Measurements from ENCODE around the gene BAIAP2L1. TPM values are rescaled to one million over a fixed set of nuclear protein-coding genes. Genes with fewer than 3 reads are reported as not detected.
A peak's percentile ranks its signal among the peaks of the same experiment; 100 is the strongest.

BAIAP2L1 gene
- total and polyA plus RNA-seq, 2 donors from 2014 or later, result 9.6 to 18.8 TPM

DNA sequence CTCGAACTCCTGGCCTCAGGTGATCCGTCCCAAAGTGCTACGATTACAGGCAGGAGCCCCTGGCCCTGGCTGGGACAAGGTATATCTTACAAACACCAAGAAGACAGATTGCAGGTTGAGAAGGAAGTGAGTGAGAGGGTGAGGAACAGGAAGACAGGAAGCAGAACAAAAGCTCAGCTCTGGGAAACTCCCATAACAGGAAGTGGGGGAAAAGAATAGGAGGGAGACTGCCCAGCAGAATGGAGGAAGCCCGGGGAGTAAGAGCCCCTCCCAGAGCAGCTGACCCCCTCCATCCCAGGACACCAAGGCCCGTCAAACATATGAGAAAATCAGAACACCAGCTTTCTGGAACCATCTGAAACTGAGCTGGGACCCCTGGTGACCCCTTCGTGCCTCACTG lies 151.8 kb downstream of the BAIAP2L1 start:
- H3K9me3 ChIP-seq (ENCODE audit: control insufficient read depth in 2 of 3, insufficient read depth in 1 of 3, low read length in 3 of 3), result no peaks in the 10 kb centered on the region
- TF ChIP-seq, protein P1, sequence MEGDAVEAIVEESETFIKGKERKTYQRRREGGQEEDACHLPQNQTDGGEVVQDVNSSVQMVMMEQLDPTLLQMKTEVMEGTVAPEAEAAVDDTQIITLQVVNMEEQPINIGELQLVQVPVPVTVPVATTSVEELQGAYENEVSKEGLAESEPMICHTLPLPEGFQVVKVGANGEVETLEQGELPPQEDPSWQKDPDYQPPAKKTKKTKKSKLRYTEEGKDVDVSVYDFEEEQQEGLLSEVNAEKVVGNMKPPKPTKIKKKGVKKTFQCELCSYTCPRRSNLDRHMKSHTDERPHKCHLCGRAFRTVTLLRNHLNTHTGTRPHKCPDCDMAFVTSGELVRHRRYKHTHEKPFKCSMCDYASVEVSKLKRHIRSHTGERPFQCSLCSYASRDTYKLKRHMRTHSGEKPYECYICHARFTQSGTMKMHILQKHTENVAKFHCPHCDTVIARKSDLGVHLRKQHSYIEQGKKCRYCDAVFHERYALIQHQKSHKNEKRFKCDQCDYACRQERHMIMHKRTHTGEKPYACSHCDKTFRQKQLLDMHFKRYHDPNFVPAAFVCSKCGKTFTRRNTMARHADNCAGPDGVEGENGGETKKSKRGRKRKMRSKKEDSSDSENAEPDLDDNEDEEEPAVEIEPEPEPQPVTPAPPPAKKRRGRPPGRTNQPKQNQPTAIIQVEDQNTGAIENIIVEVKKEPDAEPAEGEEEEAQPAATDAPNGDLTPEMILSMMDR (IDR thresholded peaks at IDR 0.05; ENCODE audit: borderline replicate concordance, extremely low read depth, insufficient read depth), result no peak
- H3K27ac ChIP-seq (ENCODE audit: low read depth in 2 of 2, low read length in 2 of 2), result peak overlapping the region; percentile 11 to 47
- H3K9ac ChIP-seq (ENCODE audit: low read length in 3 of 3), result no peak overlapping the region
- intact Hi-C loops (cut with DNase I), result no loop called here
- H3K4me3 ChIP-seq (ENCODE audit: low read length in 3 of 3), result no peak overlapping the region
- peaks cover 0 to 14% (median 12%) of the 10 kb centered on the region in 3 donors for H3K4me1 ChIP-seq (ENCODE audit: control insufficient read depth in 2 of 3, insufficient read depth in 2 of 3, low read depth in 1 of 3, low read length in 3 of 3)
- peaks cover 0 to 3% (median 0%) of the 10 kb centered on the region in 3 donors for H3K36me3 ChIP-seq (ENCODE audit: control insufficient read depth in 2 of 3, insufficient read depth in 3 of 3, low read length in 3 of 3)
- no peaks in the 10 kb centered on the region for H3K27me3 ChIP-seq (ENCODE audit: control insufficient read depth, insufficient read depth, low read length)
- DNase-seq (no peak), FAIRE-seq (no peak)

DNA sequence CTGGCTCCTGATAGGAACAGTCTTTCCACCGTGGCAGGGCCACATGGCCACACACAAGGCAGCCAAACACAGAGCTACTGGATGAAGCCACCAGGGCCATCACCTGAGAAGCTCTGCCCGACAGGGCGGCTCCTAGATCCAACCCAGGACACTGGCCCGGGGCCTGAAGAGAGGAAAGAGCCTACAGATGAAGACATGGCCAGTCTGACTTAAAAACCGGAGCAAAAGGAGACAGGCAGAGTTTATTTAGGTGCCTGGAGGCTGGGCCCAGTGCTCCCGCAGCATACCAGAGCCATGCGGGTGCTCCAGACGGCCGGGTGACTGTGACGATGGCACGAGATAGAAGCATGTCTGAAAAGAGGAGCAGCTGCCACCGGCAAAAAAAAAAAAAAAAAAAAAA lies 152.7 kb downstream of the BAIAP2L1 start:
- Histone ChIP-seq H3K4me3 (ENCODE audit: low read length in 3 of 3) (no peak overlapping the region), H3K36me3 (ENCODE audit: control insufficient read depth in 2 of 3, insufficient read depth in 3 of 3, low read length in 3 of 3) (peaks cover 0 to 3% (median 0%) of the 10 kb centered on the region in 3 donors), H3K9me3 (ENCODE audit: control insufficient read depth in 2 of 3, insufficient read depth in 1 of 3, low read length in 3 of 3) (no peaks in the 10 kb centered on the region), H3K9ac (ENCODE audit: low read length in 3 of 3) (no peak overlapping the region), H3K27ac (ENCODE audit: low read depth in 2 of 2, low read length in 2 of 2) (peak overlapping the region in 1 of 2 donors; percentile 36), H3K4me1 (ENCODE audit: control insufficient read depth in 2 of 3, insufficient read depth in 2 of 3, low read depth in 1 of 3, low read length in 3 of 3) (peaks cover 0 to 14% (median 9%) of the 10 kb centered on the region in 3 donors), H3K27me3 (ENCODE audit: control insufficient read depth, insufficient read depth, low read length) (no peaks in the 10 kb centered on the region)
- FAIRE-seq (no peak), DNase-seq (no peak)
- intact Hi-C loops (cut with DNase I), result no loop called here
- TF ChIP-seq, protein P1 (IDR thresholded peaks at IDR 0.05; ENCODE audit: borderline replicate concordance, extremely low read depth, insufficient read depth), result no peak

DNA sequence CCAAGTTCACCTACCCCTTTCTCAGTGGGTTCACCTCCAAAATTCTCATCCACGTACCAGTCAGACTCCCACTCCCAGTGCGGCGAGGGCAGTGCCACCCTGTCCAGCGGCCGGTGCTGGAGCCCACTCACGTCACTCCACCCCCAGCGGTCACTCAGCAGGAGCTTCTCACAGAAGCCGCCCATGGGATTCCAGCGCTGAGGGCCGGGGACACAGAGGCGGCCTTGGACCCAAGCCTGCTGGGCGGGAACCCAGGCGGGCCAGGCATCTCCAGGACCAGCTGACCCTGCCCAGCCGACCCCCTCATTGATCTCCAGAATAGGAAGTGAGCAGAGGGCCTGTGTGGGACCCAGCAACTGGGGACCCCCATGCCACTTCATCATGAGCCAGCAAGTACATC lies 156.0 kb downstream of the BAIAP2L1 start:
- DNase-seq (no peak), FAIRE-seq (no peak)
- Histone ChIP-seq H3K9me3 (ENCODE audit: control insufficient read depth in 2 of 3, insufficient read depth in 1 of 3, low read length in 3 of 3) (no peaks in the 10 kb centered on the region), H3K36me3 (ENCODE audit: control insufficient read depth in 2 of 3, insufficient read depth in 3 of 3, low read length in 3 of 3) (peaks cover 0 to 3% (median 2%) of the 10 kb centered on the region in 3 donors), H3K27ac (ENCODE audit: low read depth in 2 of 2, low read length in 2 of 2) (no peak overlapping the region), H3K27me3 (ENCODE audit: control insufficient read depth, insufficient read depth, low read length) (no peaks in the 10 kb centered on the region), H3K9ac (ENCODE audit: low read length in 3 of 3) (no peak overlapping the region), H3K4me3 (ENCODE audit: low read length in 3 of 3) (no peak overlapping the region), H3K4me1 (ENCODE audit: control insufficient read depth in 2 of 3, insufficient read depth in 2 of 3, low read depth in 1 of 3, low read length in 3 of 3) (peaks cover 0 to 3% (median 0%) of the 10 kb centered on the region in 3 donors)
- intact Hi-C loops (cut with DNase I), result no loop called here
- TF ChIP-seq, protein P1 (IDR thresholded peaks at IDR 0.05; ENCODE audit: borderline replicate concordance, extremely low read depth, insufficient read depth), result no peak

- no peak for DNase-seq
- Histone ChIP-seq H3K27ac (ENCODE audit: low read depth in 2 of 2, low read length in 2 of 2) (no peak overlapping the region), H3K36me3 (ENCODE audit: control insufficient read depth in 2 of 3, insufficient read depth in 3 of 3, low read length in 3 of 3) (peaks cover 0 to 6% (median 3%) of the 10 kb centered on the region in 3 donors), H3K9me3 (ENCODE audit: control insufficient read depth in 2 of 3, insufficient read depth in 1 of 3, low read length in 3 of 3) (no peaks in the 10 kb centered on the region), H3K4me3 (ENCODE audit: low read length in 3 of 3) (no peak overlapping the region), H3K27me3 (ENCODE audit: control insufficient read depth, insufficient read depth, low read length) (no peaks in the 10 kb centered on the region), H3K4me1 (ENCODE audit: control insufficient read depth in 2 of 3, insufficient read depth in 2 of 3, low read depth in 1 of 3, low read length in 3 of 3) (no peaks in the 10 kb centered on the region), H3K9ac (ENCODE audit: low read length in 3 of 3) (no peak overlapping the region)
- FAIRE-seq, result no peak
- intact Hi-C loops (cut with DNase I), result no loop called here
- TF ChIP-seq, protein P1 (IDR thresholded peaks at IDR 0.05; ENCODE audit: borderline replicate concordance, extremely low read depth, insufficient read depth), result no peak
Observed at GRCh38 chr7:98242934-98243333, 158.0 kb downstream of the BAIAP2L1 start.

Data from kidney (tissue), 14 donors.